ENCODE results near the gene LIN7C.
"Not testable (repeated sequence)": the region's sequence is repeated elsewhere in the genome, so short reads cannot be mapped to it uniquely, and the experiment has no call there.

The LIN7C gene

GRCh38 chr11:27468995-27469695, 37.4 kb downstream of the LIN7C start:
- DNase-seq (ENCODE audit: low spot score) = no peak

GRCh38 chr11:27468209-27468994, 38.2 kb downstream of the LIN7C start:
- DNase-seq (ENCODE audit: low spot score) = no peak

- DNase-seq (ENCODE audit: low spot score) = no peak
Measured at GRCh38 chr11:27467181-27467913, 39.2 kb downstream of the LIN7C start.

- DNase-seq (ENCODE audit: low spot score) = no peak
Measured at GRCh38 chr11:27466363-27466762, 40.2 kb downstream of the LIN7C start.

GRCh38 chr11:27465629-27466028, 40.9 kb downstream of the LIN7C start:
- DNase-seq (ENCODE audit: low spot score) = no peak

GRCh38 chr11:27464909-27465308, 41.7 kb downstream of the LIN7C start:
- DNase-seq (ENCODE audit: low spot score) = no peak

GRCh38 chr11:27464289-27464696, 42.3 kb downstream of the LIN7C start:
- no peak for DNase-seq (ENCODE audit: low spot score)

GRCh38 chr11:27462543-27462942, 44.0 kb downstream of the LIN7C start:
- DNase-seq (ENCODE audit: low spot score) = no peak

- DNase-seq (ENCODE audit: low spot score) = no peak
Measured at GRCh38 chr11:27460158-27460978, 46.2 kb downstream of the LIN7C start.

GRCh38 chr11:27459191-27459590, 47.4 kb downstream of the LIN7C start:
- DNase-seq (ENCODE audit: low spot score) = no peak

GRCh38 chr11:27458182-27458581, 48.4 kb downstream of the LIN7C start:
- no peak for DNase-seq (ENCODE audit: low spot score)

GRCh38 chr11:27456795-27457329, 49.7 kb downstream of the LIN7C start:
- no peak for DNase-seq (ENCODE audit: low spot score)

- DNase-seq (ENCODE audit: low spot score) = no peak
Measured at GRCh38 chr11:27456140-27456794, 50.3 kb downstream of the LIN7C start.

- DNase-seq (ENCODE audit: low spot score) = no peak
Measured at GRCh38 chr11:27455667-27456066, 50.9 kb downstream of the LIN7C start.

GRCh38 chr11:27453701-27454100, 52.9 kb downstream of the LIN7C start:
- DNase-seq (ENCODE audit: low spot score) = no peak

- DNase-seq (ENCODE audit: low spot score) = no peak
Measured at GRCh38 chr11:27452147-27452546, 54.4 kb downstream of the LIN7C start.

GRCh38 chr11:27451244-27451965, 55.2 kb downstream of the LIN7C start:
- DNase-seq (ENCODE audit: low spot score) = no peak

- not testable (repeated sequence) for DNase-seq (ENCODE audit: low spot score)
Measured at GRCh38 chr11:27448184-27448540, 58.4 kb downstream of the LIN7C start.

GRCh38 chr11:27447288-27448183, 59.0 kb downstream of the LIN7C start:
- DNase-seq (ENCODE audit: low spot score) = no peak

Measured in activated CD4-positive, alpha-beta T cell treated with anti-CD3 and anti-CD28 coated beads, Interleukin-2, Interleukin-4, amounts not matched to agents 100 ng/mL and 50 ng/mL, durations not matched to agents 16 hours and 8 hours (primary cell).